CD1c-positive myeloid dendritic cell (primary cell): ENCODE results near the gene RNF31.

Experiments
- DNase-seq: peaks from one replicate; pipeline ENCODE4 v3.0.0-alpha.2; 2016; ENCODE audit errors: extremely low spot score

The RNF31 gene

DNA sequence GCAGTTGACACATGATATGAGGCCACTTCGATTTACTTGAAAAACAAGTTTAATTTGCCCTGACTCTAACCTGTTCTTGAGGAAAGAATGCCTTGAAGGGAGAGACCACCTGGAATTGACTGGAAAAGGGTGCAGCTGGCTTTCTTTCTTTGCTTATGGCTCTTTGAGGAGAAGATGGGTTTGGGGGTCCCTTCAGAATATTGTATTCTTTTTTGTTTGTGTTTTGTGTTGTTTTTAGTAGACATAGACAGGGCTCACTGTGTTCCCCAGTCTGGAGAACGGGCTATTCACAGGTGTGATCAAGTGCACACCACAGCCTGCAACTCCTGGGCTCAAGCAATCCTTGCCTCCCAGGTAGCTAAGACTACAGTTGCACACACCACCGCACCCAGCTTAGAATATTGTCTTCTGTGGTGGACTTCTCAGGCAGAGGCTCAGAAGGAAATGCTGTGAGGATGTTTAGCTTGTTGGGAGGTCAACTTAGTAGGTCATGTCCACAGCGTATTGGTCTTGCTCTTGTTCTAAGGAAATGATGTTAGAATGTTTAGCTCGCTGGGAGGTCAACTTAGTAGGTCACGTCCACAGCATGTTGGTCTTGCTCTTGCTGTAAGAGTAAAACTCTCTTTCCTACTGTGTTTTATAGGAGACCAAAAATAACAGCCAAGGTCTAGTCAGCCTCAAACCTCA lies 31.0 kb upstream of the RNF31 start:
- no peak for DNase-seq

DNA sequence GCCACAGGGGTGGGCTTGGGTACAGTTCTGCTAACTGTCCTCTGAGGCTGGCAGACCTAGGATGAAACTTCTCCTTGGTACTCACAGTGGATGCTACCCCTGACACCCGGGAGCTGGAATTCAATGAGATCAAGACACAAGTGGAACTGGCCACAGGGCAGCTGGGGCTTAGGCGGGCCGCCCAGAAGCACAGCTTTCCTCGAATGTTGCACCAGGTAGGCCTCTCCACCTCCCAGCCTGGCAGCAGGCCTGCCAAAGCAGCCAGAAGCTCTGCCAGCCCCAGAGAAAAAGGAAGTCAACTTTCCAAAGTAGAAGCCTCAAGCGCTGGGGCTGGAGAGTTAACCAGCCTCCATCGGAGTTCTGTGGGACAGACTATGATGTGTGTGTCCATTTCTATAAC lies 30.1 kb upstream of the RNF31 start:
- DNase-seq: no peak

DNA sequence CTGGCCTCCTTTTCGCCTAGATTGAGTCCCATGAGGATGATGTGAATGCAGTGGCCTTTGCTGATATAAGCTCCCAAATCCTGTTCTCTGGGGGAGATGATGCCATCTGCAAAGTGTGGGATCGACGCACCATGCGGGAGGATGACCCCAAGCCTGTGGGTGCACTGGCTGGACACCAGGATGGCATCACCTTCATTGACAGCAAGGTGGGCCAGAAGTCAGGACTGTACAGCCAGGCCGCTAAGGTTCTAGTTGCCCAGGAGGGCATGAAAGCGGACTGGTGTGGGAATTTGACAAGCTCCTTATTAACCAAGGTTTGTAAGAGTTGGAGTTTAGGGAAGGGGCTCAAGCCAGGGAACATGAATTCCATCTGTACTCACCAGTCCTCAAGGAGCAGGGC lies 27.6 kb upstream of the RNF31 start:
- no peak for DNase-seq

DNA sequence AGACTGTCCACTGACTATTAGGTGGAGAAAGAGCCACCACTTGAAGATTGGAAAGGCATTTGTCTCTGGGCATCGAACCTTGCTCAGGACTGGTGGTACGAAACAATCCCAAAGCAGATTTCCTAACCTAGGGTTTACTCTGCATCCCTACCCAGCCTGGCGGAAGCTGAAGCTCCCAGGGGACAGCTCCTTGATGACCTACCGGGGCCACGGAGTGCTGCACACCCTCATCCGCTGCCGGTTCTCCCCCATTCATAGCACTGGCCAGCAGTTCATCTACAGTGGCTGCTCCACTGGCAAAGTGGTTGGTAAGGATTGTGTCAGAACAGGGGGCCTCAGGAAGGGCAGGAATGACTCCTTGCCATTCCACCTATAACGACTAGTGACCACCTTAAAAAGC lies 26.1 kb upstream of the RNF31 start:
- no peak for DNase-seq

DNA sequence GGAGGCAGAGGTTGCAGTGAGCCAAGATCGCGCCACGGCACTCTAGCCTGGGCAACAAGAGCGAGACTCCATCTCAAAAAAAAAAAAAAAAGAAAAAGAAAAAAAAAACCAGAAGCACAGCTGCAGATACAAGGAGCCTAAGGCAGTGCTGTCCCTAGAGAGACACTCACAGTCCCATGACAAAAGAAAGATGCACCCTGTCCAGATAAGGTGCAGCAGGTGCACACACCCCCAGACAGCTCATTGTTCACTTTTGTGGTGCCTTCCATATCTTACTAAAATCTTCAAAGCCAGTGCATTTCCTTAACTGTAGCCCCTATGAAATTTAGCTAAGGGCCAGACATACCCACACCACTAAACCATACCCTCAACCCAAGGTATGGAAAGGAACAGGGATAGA lies 24.9 kb upstream of the RNF31 start:
- no peak for DNase-seq

DNA sequence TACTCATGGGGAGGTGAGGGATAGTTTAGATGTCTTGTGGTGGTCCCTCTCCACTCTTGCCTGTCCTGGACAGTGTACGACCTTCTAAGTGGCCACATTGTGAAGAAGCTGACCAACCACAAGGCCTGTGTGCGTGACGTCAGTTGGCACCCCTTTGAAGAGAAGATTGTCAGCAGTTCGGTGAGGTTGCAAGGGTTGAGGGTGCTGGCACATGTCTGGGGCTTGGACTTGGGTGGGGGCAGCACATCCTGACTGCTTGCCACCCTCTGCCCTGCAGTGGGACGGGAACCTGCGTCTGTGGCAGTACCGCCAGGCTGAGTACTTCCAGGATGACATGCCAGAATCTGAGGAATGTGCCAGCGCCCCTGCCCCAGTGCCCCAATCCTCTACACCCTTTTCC lies 24.4 kb upstream of the RNF31 start:
- no peak for DNase-seq

DNA sequence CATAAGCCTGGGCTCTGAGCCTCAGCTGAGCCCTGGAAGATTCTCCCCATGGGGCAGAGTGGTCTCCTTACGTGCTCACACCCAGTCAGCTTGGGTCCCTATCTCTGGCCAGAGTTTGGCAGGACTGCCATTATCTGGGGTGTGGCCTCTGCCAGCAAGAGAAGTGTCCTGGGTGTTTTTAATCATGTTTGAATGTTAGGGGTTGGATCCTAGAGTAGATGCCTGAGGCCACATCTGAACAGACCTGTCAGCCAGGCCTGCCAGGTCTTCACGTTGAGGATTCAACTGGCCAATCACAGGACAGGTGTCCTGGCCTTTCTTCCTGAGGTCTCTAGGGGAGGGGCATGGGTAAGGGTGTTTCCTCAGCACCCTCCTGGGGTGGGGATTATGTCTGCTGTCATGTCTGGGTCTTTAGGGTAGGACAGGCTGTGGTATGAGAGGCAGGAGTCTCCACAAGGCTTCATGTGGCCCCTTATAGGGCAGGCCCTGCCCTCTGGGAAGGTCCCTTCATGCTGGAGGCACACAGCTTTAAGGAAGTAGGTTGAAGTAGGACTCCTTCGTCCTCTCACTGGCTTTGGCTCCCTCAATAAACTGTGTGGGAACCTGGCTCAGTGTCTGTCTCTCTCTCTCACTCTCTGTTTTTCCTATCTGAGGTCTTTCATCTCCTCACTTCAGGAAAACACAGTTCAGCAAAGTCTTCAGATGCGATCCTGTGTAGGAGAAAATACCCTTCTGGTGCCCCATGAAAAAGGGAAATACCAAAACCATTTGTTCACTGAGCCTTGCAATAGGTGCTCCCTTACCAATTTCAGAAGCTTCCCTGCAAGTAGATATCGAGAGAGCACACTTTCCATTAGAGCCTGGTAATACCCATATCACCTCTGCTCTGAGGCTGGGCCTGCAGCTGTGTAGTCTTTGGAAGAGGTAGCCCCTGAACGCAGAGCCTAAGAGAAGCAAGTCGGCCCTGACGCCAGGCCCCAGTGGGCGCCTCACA lies 23.6 kb upstream of the RNF31 start:
- DNase-seq: no peak

DNA sequence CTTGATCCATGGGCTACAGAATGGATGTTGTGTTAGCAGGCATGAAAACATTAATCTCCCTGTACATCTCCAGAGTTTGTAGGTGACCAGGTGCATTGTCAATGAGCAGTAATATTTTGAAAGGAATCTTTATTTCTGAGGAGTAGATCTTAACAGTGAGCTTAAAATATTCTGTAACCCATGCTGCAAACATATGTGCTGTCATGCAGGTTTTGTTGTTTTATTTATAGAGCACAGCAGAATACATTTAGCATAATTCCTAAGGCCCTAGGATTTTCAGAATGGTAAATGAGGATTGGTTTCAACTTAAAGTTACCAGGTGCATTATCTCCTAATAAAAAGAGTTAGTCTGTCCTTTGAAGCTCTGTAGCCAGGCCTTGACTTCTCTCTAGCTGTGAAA lies 20.4 kb upstream of the RNF31 start:
- DNase-seq: no peak

DNA sequence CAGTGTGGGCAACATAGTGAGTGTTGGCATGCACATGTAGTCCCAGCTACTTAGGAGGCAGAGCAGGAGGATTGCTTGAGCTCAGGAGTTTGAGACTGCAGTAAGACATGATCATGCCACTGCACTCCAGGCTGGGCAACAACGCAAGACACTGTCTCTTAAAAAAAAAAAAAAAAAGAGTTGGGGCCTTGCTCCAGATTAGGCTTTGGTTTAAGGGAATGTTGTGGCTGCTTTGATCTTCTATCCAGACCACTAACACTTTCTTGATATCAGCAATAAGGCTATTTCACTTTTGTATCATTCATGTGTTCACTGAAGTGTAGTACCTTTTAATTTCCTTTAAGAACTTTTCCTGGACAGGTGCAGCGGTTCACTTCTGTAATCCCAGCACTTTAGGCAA lies 19.6 kb upstream of the RNF31 start:
- no peak for DNase-seq

DNA sequence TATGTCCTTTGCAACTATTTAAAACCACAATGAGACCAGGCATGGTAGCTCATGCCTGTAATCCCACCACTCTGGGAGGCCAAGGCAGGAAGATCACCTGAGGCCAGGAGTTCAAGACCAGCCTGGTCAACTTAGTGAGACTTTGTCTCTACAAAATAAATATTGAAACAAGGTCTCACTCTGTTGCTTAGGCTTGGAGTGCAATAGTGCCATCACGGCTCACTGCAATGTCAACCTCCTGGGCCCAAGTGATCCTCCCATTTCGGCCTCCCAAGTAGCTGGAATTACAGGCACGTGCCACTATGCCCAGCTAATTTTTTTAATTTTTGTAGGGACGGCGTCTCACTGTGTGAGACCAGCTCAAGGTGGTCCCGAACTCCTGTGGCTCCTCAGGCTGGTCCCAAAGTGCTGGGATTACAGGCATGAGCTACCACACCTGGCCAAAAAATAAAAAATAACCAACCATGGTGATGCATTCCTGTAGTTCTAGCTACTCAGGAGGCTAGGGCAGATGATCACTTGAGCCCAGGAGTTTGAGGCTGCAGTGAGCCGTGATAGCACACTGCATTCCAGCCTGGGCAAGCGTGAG lies 17.8 kb upstream of the RNF31 start:
- no peak for DNase-seq

DNA sequence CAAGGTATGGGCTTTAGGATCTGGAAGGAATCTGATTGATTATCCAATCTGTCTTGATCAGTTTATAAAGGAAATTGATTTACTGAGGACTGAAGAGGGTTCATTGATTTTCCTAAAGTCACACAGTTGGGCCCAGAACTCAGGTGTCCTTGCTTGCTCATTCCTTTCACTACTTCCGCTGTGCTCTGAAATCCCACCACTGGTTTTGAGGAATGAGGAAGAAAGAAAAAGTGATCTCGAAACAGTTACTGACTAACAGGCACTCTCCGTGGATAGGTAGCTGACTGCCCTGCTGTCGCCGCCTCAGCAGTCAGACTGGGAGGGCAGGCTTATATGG lies 16.9 kb upstream of the RNF31 start, which contains the start of gene FITM1:
Gene FITM1, plus strand, starts transcription at position 280 of the 337 bp plus-strand sequence. CDS start 905 bp downstream, outside the sequence.
- peak; percentile 18 for DNase-seq

DNA sequence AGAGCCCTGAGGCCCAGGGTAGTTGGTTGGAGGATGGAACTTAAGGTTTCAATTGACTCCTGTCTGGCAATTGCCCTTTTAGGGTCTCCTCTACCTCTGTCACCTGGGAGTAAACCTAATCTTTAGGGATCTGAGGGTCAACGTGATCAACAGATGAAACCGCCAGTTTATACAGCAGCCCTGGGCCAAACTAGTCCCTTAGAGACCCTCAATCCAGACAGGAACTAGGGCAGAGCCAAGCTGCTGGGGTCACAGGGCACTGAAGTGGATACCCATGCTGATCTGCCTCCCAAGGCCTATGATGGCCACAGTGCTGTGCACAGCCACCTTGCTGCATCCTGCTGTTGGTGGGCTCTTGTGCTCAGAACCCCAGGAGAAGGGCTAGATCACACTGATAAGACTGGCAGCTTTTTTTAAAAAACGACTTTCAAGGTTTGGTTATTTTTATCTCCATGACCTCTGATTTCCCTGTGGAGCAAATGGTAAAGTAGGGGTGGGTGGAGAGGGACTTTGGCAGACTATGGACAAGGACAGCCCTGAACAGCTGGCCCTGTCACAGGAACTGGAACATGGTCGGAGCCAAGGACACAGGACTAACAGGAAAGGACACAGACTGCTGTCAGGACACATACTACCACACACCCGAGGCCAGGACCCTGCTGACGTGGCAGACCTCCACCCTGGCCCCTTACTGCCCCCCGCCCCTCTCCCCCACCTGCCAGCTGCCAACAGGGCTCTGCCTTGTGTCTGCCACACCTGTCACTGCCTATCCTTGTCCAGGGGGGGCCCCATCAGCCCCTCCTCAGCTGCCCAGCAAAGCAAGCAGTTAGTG lies 16.4 kb upstream of the RNF31 start:
- no peak for DNase-seq

DNA sequence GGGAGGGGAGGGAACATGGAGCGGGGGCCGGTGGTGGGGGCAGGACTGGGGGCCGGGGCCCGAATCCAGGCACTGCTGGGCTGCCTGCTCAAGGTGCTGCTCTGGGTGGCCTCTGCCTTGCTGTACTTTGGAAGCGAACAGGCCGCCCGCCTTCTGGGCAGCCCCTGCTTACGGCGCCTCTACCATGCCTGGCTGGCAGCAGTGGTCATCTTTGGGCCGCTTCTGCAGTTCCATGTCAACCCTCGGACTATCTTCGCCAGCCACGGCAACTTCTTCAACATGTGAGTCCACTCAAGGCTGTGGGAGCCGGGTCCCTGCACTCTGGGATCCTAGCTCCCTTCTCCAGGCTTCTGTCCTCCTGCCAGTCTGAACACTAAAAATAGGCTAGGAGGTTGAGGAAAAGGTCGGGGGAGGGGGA lies 15.7 kb upstream of the RNF31 start:
- no peak for DNase-seq

DNA sequence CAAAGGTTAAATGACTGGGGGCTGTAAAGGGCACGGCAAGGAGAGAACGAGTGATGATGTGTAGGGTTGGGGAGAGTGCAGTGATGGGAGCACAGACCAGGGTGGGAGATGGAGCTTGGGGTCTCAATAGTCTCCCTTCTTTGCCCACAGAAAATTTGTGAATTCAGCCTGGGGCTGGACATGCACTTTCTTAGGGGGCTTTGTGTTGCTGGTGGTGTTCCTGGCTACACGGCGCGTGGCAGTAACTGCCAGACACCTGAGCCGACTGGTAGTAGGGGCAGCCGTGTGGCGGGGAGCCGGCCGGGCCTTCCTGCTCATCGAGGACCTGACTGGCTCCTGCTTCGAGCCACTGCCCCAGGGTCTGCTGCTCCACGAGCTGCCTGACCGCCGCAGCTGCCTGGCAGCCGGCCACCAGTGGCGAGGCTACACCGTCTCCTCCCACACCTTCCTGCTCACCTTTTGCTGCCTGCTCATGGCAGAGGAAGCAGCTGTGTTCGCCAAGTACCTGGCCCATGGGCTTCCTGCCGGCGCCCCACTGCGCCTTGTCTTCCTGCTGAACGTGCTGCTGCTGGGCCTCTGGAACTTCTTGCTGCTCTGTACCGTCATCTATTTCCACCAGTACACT lies 15.1 kb upstream of the RNF31 start:
- DNase-seq: no peak

DNA sequence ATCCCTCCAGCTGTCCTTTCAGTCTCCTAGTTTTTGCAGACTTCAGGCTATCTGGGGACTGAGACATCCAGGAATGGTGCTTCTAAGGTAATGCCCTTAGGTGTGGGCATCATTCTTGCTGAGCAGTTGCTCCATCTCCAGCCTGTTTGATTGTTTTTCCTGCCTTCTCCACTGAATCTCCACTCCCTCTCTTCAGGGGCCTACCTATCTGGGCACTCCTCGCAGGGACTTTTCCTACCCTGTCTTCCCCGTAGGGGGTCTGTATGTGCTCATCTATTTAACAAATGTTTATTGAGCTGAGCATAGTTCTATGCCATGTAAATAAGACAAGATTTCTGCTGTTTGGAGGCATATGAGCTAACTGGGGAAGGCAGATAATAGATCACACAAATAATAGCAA lies 14.3 kb upstream of the RNF31 start:
- DNase-seq: no peak

DNA sequence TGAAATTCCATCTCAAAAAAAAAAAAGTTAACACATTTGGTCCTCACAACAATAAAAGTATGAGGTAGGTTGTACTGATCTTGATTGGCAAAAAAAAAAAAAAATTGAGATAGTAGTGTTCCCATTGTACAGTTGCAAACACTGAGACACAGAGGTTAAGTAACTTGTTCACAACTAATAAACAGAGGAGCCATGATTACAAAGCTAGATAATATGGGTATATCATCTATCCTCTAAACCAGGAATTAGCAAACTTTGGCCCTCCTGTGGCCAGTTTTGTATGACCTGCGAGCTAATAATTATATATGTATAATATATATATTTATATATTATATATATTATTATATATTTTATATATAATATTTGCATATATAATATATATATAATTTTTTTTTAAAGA lies 13.6 kb upstream of the RNF31 start:
- DNase-seq: no peak

DNA sequence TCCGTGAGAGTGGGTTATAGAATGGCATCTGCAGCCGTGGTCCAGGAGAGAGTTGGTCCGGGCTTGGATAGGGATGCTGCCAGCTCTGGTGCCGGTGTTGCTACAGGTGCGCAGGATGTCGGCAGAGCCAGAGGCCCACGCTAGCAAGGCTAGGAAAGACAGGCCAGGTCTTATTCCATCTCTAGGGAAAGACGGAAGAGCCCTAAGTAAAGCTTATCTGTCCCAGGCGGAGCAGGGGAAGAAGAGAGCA lies 11.8 kb upstream of the RNF31 start:
- no peak for DNase-seq

DNA sequence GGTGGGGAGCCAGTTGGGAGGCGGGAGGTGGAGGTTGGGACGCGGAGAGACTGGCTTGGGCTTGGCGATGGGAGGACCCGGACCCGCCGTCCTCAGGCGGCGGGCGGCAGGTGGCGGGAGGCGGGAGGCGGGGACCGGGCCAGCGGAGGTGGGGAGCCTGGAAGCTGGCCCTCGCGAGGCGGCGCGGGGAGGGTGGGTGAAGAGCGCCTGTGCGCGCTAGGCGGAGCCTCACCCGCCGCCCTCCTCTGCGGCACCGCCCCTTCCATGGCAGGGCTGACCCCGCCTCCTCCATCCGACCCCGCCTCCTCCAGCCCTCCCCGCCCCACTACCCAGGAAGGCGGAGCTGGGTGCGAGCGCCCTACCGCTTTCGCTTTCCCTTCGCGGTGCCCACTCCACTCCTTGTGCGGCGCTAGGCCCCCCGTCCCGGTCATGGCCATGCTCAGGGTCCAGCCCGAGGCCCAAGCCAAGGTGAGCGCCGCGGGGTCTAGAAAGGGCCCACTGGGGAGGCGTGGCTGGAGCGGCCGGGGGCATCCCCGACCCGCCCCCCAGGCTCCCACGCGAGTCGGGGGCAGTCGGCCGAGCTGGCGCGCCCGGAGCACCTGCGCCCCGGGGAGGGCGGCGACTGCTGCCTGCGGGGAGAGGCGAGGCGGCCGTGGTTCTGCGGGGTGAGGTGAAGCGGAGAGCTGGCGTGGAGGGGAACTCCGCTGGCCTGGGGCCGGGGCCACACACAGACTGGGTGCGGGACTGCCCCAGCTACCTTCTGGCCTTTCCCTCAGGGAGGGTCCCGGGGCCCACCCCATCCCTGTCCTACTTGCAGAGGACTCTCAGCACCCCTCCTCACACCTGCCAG lies 11.2 kb upstream of the RNF31 start, which contains the start of gene PSME1:
Gene PSME1, plus strand, starts transcription at position 361 of the 850 bp plus-strand sequence. Its CDS starts 69 bp downstream, at position 430.
- DNase-seq: peak; percentile 95

DNA sequence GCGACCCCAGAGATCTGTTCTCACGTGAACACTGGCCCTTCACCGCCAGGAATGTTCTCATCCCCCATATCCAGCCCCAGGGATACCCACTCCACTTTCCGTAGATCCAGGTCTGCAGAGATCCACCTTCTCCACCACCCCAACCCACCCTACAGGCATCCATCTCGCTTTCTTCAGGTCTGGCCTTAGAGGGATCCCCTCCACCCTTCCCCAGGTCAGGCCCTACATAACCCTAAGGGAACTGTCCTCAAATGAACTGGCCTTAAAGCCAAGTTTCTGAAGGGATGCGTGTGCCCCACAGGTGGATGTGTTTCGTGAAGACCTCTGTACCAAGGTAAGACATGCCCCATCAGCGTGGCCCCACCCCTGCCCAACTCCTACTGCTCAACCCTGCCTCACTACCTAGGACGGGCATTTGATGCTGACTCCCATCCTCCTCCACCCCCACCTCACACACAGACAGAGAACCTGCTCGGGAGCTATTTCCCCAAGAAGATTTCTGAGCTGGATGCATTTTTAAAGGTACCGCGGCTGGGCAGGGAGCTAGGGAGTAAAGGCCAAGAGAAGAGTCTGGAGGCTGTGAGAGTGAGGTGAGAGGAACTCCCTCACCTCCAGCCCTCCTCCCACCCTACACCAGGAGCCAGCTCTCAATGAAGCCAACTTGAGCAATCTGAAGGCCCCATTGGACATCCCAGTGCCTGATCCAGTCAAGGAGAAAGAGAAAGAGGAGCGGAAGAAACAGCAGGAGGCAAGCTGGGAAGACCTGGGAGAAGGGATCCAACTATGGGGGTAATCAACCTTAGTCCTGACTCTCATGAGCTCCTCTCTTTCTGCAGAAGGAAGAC lies 10.4 kb upstream of the RNF31 start:
- DNase-seq: no peak
